Activated naive CD4-positive, alpha-beta T cell treated with anti-CD3 and anti-CD28 coated beads for 36 hours (primary cell): ENCODE data around the gene SLC24A4. TPM values are rescaled to one million over a fixed set of nuclear protein-coding genes. Genes with fewer than 3 reads are reported as not detected.

Experiments
- CTCF ChIA-PET: fragments of 350-600 bp; sonication (Branson Sonifier 250); formaldehyde crosslinking; loops from one replicate; lab custom pipeline; 2021; ENCODE audit warnings: antibody characterized with exemption; lab: Charles Lee
- DNase-seq: peaks from one replicate; pipeline ENCODE4 v3.0.0-alpha.2; 2020
- H3K27ac Mint-ChIP-seq: one replicate; pipeline ENCODE4 v1.8.0; 2021; ENCODE audit warnings: mild to moderate bottlenecking, mixed read lengths
- H3K27me3 Mint-ChIP-seq: one replicate; pipeline ENCODE4 v1.8.0; 2021; ENCODE audit warnings: low read depth, mixed read lengths
- H3K36me3 Mint-ChIP-seq: one replicate; pipeline ENCODE4 v1.8.0; 2021; ENCODE audit warnings: low read depth, mixed read lengths
- H3K4me1 Mint-ChIP-seq: one replicate; pipeline ENCODE4 v1.8.0; 2021; ENCODE audit warnings: low read depth, mixed read lengths
- H3K4me3 Mint-ChIP-seq: one replicate; pipeline ENCODE4 v1.8.0; 2021; ENCODE audit warnings: mild to moderate bottlenecking, moderate library complexity, mixed read lengths
- H3K9me3 Mint-ChIP-seq: one replicate; pipeline ENCODE4 v1.8.0; 2021; ENCODE audit warnings: mixed read lengths
- intact Hi-C: fragments of 100-400 bp; cut with micrococcal nuclease; formaldehyde crosslinking; loops from one replicate; pipeline ENCODE4 v1.15.1; 2023
- total RNA-seq, 2 experiments: library from RNA; stranded (reverse); gene quantifications; one replicate each; pipeline ENCODE4 v1.2.3, GENCODE V29; 2021

The SLC24A4 gene
- total RNA-seq, 2 experiments from 2014 or later, result not detected

DNA sequence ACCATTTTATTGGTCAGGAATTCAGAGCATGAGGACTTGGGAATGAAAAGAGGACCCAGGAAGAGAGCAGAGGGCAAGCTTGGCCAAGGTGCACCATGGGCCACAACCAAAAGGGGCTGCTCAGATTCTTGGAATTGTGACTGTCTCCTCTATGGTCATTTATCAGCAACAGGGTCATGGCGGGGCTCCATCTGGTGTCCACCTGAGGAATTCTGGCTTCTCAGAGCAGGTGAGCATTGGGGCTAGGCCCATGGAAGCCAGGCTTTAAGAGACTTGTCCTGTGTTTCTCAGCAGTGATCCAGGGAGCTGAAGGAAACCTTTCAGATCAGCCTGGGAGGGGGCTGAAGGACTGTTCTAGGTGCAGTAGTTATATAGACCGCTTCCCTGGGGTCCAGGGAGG is 188.0 kb downstream of the SLC24A4 start:
- Mint-ChIP-seq H3K9me3 (no peaks in the 10 kb centered on the region), H3K27ac (no peak overlapping the region), H3K4me3 (no peak overlapping the region), H3K36me3 (no peaks in the 10 kb centered on the region), H3K4me1 (peaks cover 9% of the 10 kb centered on the region), H3K27me3 (no peaks in the 10 kb centered on the region)
- no peak for DNase-seq
- CTCF ChIA-PET, result interaction anchor here (0.6 kb wide), 1 partner anchor 192 kb away, joined by 3 read pairs; no protein-coding TSS in a partner anchor
- intact Hi-C loops, result no loop called here

DNA sequence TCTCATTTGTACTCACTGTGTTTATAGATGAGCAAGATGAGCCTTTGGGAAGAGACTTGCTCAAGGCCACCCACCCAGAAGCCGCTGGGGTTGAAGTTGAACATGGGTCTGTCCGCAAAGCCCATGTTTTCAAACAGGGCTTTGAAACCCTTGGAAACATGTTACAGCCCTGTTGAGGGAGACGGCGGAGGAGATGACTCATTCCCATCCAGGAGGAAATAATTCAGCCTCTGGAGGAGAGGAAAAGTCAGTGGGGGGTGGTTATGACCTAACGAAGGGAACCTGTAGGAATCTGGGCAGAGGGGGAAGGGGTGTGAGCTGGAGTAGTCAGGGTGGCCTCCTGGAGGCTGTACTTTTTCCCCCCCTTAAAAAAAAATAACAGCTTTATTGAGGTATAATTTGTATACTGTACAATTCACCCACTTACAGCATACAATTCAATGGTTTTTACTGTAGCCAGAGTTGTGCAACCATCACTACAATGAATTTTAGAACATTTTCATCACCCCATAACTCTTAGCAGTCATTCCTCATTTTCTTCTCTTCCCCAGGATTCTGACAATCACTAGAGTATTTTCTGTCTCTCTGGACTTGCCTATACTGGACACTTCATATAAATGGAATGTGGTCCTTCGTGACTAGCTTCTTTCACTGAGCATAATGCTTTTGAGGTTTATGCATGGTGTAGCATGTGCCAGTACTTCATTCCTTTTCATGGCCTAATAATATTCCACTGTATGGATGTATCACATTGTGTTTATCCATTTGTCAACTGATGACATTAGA is 188.7 kb downstream of the SLC24A4 start:
- Mint-ChIP-seq H3K27ac (no peak overlapping the region), H3K4me3 (no peak overlapping the region), H3K36me3 (no peaks in the 10 kb centered on the region), H3K27me3 (no peaks in the 10 kb centered on the region), H3K4me1 (peaks cover 13% of the 10 kb centered on the region), H3K9me3 (no peaks in the 10 kb centered on the region)
- intact Hi-C loops, result loop anchor here (2.0 kb wide), 1 partner anchor 19 kb away; no protein-coding TSS in a partner anchor
- DNase-seq, result no peak
- CTCF ChIA-PET, result no interaction called here

DNA sequence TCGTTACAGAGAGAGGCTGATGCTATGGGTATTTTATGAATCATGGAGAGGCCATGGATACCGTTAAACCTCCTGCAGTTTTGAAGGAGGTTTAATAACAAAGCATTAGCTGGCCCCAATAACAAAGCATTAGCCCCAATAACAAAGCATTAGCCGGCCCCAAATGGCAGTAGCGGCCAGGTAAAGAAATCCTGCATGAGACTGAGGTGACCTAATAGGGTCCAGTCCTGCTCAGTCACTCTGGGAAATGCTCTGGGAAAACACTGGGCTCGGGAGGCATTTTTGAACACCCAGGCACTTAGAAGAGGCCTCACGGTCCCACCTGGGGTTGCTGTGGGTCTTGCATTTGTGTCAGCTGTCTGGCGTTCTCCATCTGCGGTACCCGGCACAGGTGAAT is 189.8 kb downstream of the SLC24A4 start:
- no peak for DNase-seq
- Mint-ChIP-seq H3K36me3 (no peaks in the 10 kb centered on the region), H3K4me3 (peak overlapping the region; percentile 48), H3K4me1 (peaks cover 16% of the 10 kb centered on the region), H3K27me3 (no peaks in the 10 kb centered on the region), H3K27ac (no peak overlapping the region), H3K9me3 (no peaks in the 10 kb centered on the region)
- intact Hi-C loops, result loop anchor here (2.0 kb wide), 1 partner anchor 18 kb away; no protein-coding TSS in a partner anchor
- CTCF ChIA-PET, result interaction anchor here (0.6 to 1.0 kb wide), 3 partner anchors 88 to 361 kb away, joined by 3 to 4 read pairs (median 3); no protein-coding TSS in a partner anchor

DNA sequence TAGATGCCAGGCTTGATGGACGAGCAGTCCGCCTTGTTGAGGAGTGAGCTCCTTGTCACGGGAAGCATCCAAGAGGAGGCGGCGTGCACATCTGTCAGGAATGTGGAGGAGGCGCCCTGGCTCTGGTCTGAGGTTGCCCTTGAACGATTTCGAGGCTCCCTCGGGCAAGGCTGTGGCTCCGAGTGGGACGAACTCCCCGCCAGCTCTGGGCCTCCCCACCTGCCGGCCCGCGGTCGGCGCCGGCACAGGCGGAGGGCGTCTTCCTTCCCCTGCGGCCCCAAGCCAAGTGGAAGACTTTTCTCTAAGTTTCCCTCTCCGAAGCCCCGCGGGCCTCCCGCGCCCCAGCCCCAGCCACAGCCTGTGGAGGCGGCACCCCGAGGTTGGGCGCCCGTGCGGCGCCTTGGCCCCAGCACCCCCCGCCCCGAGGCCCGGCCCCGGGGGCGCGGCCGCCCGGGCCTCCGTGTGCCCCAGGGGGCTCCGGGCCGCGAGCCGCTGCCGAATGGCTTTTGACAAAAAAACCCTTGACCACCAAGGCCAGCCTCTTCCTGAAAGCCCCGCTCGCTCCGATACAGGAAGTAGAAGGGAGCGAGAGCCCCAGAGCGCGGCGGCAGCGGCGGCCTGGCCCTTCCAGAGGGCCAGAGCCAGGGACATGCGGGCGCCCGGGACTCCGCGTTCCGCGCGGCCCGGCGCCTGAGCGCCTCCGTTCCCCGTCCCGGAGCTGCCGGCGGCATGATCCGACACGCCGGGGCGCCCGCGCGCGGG is 190.4 kb downstream of the SLC24A4 start, which contains the start of gene RIN3:
RIN3 (plus strand) TSS at position 578 of the 762 bp plus-strand sequence; CDS start at position 730, 152 bp downstream.
- DNase-seq, result peak; percentile 61
- intact Hi-C loops, result loop anchor here (2.0 kb wide), 1 partner anchor 17 kb away; no protein-coding TSS in a partner anchor
- peaks cover 19% of the 10 kb centered on the region for H3K4me1 Mint-ChIP-seq
- no peaks in the 10 kb centered on the region for H3K27me3 Mint-ChIP-seq
- H3K36me3 Mint-ChIP-seq, result no peaks in the 10 kb centered on the region
- peak within 1 kb of the TSS; percentile 68 for H3K4me3 Mint-ChIP-seq
- CTCF ChIA-PET, result interaction anchor here (0.6 to 1.0 kb wide), 3 partner anchors 88 to 362 kb away, joined by 3 to 4 read pairs (median 3); no protein-coding TSS in a partner anchor
- peak within 1 kb of the TSS; percentile 26 for H3K27ac Mint-ChIP-seq
- H3K9me3 Mint-ChIP-seq, result no peaks in the 10 kb centered on the region

DNA sequence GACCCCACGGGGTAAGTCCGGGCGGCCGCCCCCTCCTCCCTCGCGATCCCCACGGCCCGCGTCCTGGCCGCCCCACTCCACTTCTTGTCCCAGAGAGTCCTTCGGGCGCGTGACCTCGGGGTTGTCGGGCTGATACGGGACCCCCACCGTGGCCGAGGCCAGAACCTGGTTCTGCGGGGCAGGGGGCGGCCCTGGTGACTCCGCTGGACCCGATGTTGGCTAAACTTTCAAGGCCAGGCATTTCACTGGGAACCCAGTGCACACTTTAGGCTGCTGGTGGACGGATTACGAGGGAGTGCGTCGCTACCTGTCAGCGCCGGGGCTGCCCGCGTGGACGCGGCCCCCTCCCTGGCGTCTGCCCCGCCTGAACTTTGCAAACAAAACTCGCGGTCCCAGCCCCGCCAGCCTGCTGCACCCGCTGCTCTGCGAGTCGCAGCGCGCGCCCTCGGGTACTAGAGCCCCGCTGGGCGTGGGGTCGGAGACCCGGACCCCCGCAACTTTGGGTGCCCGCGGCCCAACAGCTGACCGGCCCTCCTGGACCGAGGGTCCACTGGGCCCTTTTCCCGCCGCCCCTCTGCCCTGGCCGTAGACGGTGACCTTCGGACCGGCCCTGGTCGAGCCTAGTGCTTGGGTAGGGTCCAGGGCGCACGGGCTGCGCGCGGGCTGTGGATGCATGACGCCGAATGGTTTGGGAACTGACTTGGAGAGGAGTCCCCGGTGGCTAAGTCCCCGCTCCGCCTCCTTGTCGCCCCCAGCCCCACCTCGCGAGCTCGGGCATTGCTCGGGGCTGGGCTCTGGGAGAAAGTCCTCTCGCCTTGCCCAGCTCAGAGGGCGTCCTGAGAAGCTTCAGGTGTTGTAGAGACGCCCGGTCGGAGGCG is 191.2 kb downstream of the SLC24A4 start:
- CTCF ChIA-PET, result interaction anchor here (1.4 kb wide), 1 partner anchor 13 kb away, joined by 3 read pairs; no protein-coding TSS in a partner anchor
- Mint-ChIP-seq H3K4me3 (peak overlapping the region; percentile 68), H3K36me3 (no peaks in the 10 kb centered on the region), H3K27ac (peak overlapping the region; percentile 26), H3K4me1 (peaks cover 26% of the 10 kb centered on the region), H3K27me3 (no peaks in the 10 kb centered on the region), H3K9me3 (no peaks in the 10 kb centered on the region)
- intact Hi-C loops, result loop anchor here (2.0 kb wide), 1 partner anchor 17 kb away; no protein-coding TSS in a partner anchor
- peak; percentile 31 for DNase-seq

DNA sequence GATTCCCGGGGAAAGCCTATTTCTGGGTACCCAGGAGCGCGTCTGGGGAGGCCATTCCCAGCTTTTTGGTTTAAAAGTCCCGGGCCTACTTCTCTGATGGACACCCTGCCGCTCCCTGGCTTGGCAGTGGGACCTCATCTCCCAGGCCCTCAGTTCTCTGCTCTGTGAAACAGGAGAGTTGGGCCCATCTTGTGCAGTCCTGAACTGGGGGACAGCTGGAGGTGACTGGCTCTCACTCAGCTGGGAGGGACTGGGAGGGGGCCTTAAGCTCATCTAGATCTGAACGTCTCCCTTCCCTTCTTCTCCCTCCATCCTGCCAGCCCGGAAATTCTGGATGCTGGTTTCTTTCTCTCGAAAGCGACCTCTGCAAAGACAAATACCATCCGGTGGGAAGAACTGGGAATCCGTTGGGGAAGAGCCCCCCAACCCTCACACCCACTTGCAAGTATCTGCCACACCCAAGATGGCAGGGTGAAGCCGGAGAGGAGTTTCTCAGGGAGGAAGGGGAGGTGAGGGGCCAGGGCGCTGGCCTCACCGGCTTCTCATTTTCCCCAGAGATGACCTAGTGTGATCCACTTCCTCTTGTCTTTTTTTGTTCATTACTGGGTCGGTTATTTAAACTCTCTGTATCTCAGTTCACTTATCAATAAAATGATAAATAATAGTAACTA is 192.0 kb downstream of the SLC24A4 start:
- peaks cover 28% of the 10 kb centered on the region for H3K4me1 Mint-ChIP-seq
- CTCF ChIA-PET, result interaction anchor here (1.4 kb wide), 1 partner anchor 14 kb away, joined by 3 read pairs; no protein-coding TSS in a partner anchor
- peak overlapping the region; percentile 68 for H3K4me3 Mint-ChIP-seq
- intact Hi-C loops, result no loop called here
- no peaks in the 10 kb centered on the region for H3K27me3 Mint-ChIP-seq
- no peak for DNase-seq
- H3K9me3 Mint-ChIP-seq, result no peaks in the 10 kb centered on the region
- H3K27ac Mint-ChIP-seq, result no peak overlapping the region
- H3K36me3 Mint-ChIP-seq, result no peaks in the 10 kb centered on the region

DNA sequence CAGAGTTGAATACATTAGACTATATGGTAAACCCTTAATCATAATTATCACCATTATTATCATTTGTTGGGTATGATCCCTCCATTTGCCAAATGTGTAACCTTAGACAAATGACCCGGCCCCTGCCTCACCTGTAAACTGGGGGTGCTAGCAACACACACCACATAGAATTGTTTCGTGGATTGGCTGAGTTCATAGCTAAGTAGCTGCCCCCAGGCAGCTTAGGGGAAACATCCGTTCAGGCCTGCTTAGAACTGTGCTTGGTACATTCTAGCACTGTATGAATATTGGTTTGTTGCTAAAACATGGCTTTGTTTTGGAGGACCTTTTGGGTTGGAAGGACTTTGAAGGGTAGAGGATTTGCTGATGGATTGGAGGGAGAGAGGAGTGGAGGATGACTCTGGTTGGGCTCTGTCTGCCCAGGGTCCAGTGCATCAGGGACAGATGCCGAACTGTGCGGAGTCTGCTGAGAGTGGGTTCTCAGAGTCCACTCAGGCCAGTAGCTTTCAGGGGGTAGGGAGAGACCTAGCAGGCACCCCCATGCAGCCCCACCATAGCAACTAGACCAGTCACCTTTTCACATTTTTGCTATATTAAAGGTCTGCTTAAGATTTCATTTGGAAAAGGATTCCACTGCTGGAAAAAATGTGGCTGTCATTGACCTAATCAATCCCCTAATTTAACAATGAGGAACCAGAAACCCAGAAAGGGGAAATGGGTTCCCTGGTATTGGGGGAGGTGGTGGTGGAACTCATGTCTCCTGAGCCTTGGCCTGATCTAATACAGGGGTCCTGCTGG is 192.8 kb downstream of the SLC24A4 start:
- no peaks in the 10 kb centered on the region for H3K36me3 Mint-ChIP-seq
- H3K9me3 Mint-ChIP-seq, result no peaks in the 10 kb centered on the region
- intact Hi-C loops, result no loop called here
- DNase-seq, result no peak
- H3K4me1 Mint-ChIP-seq, result peaks cover 28% of the 10 kb centered on the region
- no peak overlapping the region for H3K27ac Mint-ChIP-seq
- H3K27me3 Mint-ChIP-seq, result no peaks in the 10 kb centered on the region
- CTCF ChIA-PET, result interaction anchor here (1.3 to 1.4 kb wide), 2 partner anchors 13 to 15 kb away, joined by 3 read pairs; no protein-coding TSS in a partner anchor
- peak overlapping the region; percentile 68 for H3K4me3 Mint-ChIP-seq

DNA sequence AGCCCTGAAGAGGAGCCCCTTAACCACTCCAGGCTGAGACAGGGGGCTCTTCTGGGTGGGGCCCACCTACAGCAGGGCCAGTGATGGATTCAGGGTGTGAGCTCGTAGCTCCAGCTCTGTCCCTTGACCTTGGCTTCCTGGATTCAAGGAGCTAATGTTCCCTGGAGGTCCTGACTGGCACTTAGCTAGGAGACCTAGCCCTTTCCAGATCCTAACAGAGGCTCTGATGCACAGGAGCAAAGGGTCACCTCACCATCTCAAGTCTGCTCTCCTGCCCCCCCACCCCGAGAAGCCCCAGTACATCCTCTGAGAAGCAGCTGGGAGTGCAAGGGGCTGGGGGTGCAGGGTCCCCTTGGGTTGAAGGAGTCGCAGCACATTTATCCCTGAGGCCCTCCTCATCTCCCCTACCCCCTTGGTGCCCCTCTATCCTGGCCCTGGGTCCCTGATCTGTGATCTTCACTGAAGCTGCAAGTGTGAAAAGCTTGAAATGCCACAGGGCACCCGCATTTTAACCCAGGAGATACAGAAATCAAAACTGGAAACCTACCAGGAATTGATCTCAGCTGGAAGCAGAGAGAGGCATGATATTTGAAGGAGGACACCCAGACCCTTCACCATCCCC is 193.5 kb downstream of the SLC24A4 start:
- H3K4me3 Mint-ChIP-seq, result no peak overlapping the region
- H3K27me3 Mint-ChIP-seq, result no peaks in the 10 kb centered on the region
- peaks cover 6% of the 10 kb centered on the region for H3K9me3 Mint-ChIP-seq
- no peak overlapping the region for H3K27ac Mint-ChIP-seq
- DNase-seq, result no peak
- H3K36me3 Mint-ChIP-seq, result peaks cover 3% of the 10 kb centered on the region
- H3K4me1 Mint-ChIP-seq, result peaks cover 28% of the 10 kb centered on the region
- CTCF ChIA-PET, result interaction anchor here (1.2 to 1.3 kb wide), 2 partner anchors 10 to 13 kb away, joined by 3 read pairs; no protein-coding TSS in a partner anchor
- intact Hi-C loops, result no loop called here

DNA sequence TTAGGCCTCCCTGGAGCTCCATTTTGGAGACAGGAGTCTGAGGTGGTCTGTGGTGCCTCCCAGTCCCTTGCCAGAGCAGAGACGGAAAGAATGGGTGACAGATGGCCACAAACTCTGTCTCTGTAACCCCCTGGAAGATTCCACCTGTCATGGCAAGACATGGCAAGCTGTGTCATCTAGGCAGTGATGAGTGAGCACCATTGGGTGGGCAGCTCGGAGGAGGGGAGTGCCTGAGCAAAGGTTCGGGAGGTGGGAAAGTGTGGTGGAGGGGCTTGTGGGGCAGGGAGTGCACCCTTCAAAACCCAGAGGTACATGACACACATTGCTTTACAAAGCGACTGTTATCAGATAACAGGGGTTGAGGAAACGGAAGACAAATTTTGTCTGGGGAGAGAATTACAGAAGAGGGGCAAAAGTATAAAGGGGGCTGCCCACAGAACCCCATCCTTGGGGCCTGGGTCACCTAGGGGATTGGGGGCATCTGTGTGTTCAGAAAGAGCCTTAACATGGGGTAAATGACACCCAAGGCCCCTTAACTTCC is 194.1 kb downstream of the SLC24A4 start:
- intact Hi-C loops, result no loop called here
- Mint-ChIP-seq H3K27me3 (no peaks in the 10 kb centered on the region), H3K9me3 (peaks cover 6% of the 10 kb centered on the region), H3K4me3 (no peak overlapping the region), H3K27ac (no peak overlapping the region), H3K36me3 (peaks cover 3% of the 10 kb centered on the region), H3K4me1 (peaks cover 30% of the 10 kb centered on the region)
- DNase-seq, result no peak
- CTCF ChIA-PET, result interaction anchor here (1.2 to 1.3 kb wide), 2 partner anchors 11 to 12 kb away, joined by 3 read pairs; no protein-coding TSS in a partner anchor

DNA sequence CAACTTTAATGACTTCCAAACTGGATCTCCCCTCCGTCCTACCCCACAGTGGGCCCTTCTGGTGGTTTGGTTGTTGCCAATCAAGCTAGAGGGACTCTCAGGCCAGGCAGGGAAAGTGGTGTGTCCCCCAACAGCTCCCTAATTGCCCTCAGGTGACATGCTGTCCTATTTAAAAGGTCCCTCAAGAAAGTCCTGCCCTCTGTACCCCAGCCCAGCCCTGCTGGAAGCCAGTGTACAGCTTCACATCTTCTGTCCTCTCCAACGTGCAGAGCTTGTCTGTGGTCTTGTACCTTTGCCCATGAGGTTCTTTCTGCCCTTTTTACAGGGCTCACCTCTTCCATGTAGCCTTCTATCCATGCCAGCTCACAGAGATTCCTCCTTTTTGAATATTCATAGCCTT is 194.8 kb downstream of the SLC24A4 start:
- H3K36me3 Mint-ChIP-seq, result peaks cover 3% of the 10 kb centered on the region
- CTCF ChIA-PET, result interaction anchor here (1.2 kb wide), 1 partner anchor 11 kb away, joined by 3 read pairs; no protein-coding TSS in a partner anchor
- peaks cover 6% of the 10 kb centered on the region for H3K9me3 Mint-ChIP-seq
- peaks cover 30% of the 10 kb centered on the region for H3K4me1 Mint-ChIP-seq
- H3K27me3 Mint-ChIP-seq, result no peaks in the 10 kb centered on the region
- intact Hi-C loops, result no loop called here
- no peak overlapping the region for H3K4me3 Mint-ChIP-seq
- DNase-seq, result no peak
- H3K27ac Mint-ChIP-seq, result no peak overlapping the region
